Measurements from ENCODE around the gene FBLN2.
A peak's percentile ranks its signal among the peaks of the same experiment; 100 is the strongest.

Gene FBLN2

DNA sequence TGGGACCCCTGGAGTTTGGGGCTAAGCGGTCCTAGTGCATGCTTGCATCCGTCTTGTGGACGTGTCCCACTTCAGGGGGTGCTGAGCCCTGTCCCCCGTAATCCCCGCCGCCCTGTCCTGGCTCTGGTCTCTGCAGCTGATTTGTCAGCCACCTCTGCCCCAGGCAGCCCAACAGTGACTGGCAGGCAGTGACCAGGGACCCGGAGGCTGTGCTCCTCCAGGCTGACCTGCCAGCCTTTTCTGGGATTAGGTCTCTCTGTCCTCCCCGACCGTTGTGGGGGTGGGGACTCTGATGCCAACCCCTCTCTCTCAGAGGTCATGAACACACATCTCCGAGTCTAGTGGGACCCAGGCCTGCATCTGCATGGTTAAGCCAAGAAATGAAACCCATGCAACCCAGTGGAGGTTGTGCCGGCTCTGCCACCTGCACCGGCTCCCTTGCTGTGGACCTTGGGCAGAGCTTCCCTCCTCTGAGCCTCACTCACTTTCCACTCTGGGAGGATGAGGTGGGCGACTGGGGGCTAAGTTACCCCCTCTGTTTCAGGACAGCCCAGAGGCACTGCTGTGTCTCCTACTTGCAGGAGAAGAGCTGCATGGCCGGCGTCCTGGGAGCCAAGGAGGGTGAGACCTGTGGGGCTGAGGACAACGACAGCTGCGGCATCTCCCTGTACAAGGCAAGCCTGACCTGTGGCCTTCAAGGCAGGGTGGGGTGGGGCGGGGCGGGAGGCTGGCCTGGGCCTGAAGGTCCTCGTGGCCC lies 60.2 kb downstream of the FBLN2 start:
- DNase-seq, result no peak

DNA sequence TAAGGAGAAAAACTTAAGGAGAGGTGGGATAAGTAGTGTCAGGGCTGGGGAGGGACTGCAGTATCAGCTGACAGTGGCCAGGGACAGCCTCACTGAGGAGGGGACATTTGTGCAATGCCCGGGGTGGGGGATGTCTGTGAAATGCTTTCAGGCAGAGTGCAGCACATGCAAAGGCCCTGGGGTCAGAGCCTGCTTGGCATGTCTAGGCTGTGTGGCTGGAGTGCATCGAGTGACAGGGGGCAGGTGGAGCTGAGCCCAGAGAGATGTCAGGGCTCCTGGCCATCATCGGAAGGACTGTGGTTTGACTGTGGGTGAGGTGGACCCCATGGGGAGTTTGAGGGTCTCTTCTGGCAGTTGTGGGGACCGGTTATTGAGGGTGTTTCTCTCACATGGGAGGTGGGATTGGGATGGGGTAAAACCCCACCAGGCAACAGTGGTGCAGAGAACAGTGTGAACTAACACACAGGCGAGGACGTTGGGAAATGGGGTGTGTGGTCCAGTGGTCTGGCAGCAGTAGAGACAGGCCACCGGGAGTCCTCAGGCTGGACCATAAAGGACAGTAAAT lies 61.2 kb downstream of the FBLN2 start:
- no peak for DNase-seq

DNA sequence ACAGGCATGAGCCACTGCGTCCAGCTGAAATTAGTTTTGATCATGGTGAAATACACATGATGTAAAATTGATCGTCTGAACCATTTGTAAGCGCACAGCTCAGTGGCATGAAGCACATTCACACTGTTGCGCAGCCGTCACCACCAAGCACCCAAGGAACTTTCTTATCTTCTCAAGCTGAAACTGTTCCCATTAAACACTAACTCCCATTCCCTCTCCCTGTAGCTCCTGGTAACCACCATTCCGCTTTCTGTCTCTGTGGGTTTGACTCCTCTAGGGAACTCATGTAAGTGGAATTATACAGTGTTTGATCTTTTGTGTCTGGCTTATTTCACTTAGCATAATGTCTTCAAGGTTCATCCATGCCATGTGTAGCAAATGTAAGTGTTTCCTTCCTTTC lies 62.3 kb downstream of the FBLN2 start:
- no peak for DNase-seq

DNA sequence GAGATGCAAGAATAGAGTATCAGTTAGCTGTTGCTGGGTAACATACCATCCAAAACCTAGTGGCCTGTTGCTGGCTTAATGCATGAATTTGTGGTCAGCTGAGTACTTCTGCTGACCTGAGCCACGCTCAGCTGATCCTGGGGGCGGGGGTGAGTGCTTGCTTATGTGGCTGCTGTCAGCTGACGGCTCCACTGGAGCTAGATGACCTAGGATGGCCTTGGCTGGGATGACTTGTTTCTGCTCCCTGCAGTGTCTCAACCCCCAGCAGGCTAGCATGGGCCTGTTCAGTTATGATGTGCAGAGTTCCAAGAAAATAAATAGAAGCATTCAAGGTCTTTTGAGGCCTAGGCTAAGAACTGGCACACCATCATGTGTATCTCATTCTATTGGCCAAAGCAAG lies 63.9 kb downstream of the FBLN2 start:
- no peak for DNase-seq

DNA sequence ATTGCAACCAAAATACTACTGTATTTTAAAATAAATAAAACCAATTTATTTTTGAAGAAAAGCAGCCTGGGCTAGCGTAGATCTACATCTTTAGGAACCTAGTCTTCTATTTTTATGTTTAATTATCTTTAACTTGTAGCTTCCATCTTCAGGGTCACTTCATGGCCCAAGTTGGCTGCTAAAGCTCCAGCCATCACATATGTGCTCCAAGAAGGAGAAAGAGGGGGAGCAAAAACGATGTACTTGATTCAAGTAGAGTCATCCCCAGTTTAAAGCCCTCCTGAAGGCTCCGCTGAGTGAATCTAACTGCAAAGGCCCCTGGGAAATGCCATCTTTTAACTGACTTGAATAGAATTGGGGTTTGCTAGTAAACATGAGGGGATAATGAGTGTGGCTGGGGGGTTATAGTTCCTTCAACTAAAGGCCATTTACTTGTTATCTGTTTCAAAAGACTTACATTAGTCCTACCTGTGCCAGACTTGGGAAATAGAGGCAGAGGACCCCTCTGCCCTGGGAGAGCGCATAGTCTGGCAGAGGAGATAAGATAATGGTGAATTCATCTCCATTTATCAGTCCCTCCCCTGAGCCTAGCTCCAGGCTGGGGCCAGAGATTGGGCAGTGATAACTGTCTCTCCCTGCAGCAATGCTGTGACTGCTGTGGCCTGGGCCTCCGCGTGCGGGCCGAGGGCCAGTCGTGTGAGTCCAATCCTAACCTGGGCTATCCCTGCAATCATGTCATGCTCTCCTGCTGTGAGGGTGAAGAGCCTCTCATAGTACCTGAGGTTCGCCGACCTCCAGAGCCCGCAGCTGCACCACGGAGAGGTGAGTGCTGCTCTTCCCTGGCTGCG lies 64.6 kb downstream of the FBLN2 start:
- DNase-seq, result no peak

DNA sequence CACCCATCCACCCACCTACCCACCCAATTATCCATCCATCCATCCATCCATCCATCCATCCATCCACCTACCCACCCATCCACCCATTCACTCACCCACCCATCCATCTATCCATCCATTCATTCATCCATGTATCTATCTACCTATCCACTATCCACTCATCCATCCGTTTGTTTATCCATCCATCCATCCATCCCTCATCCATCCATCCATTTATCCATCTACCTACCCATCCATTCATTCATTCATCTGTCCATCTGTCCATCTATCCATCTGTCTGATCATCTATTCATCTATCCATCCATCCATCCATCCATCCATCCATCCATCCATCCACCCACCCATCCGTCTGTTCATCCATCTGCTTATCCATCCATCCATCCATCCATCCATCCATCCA lies 65.7 kb downstream of the FBLN2 start:
- DNase-seq, result no peak

DNA sequence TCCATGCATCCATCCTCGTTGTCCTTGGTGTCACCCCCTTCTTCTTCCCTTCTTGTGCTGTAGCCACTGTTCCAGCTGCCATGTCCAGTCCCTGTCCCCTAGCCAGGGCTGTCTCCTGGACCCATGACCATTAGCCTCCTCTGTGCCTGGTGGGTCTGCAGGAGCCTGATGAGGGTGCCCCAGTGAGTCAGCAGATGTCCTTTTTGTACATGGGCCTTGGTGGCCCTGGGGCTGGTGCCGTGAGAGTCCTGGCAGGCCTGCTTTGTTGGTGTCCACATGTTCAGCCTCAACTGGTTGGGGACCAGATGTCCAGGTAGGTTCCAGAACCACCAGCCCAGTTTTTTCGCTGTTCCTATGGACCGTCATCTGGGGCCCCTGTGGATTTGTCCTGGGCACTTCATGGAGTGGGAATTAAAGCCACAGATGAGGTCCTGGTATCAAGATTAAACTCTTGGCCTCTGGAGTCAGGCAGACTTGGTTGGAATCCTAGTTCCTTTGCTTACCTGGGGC lies 66.1 kb downstream of the FBLN2 start:
- no peak for DNase-seq

DNA sequence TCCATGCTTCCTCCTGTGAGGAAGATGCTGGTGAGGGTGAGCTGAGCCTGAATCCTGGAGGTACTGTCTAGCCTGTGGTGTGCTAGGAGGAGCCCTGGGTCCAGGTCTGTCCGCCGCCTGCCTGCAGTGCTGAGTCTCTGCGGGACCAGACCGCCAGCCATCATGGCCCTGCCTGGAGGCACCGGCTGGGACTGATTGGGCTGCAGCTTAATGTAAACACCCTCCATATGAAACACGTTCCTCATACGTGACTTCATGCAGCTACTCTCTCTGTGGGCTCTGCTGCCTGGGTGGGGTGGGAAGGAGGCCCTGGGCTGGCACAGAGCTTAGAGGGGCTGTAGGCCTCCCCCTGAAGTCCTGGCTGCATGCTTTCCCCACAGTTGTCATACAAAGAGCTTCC lies 67.4 kb downstream of the FBLN2 start:
- no peak for DNase-seq

DNA sequence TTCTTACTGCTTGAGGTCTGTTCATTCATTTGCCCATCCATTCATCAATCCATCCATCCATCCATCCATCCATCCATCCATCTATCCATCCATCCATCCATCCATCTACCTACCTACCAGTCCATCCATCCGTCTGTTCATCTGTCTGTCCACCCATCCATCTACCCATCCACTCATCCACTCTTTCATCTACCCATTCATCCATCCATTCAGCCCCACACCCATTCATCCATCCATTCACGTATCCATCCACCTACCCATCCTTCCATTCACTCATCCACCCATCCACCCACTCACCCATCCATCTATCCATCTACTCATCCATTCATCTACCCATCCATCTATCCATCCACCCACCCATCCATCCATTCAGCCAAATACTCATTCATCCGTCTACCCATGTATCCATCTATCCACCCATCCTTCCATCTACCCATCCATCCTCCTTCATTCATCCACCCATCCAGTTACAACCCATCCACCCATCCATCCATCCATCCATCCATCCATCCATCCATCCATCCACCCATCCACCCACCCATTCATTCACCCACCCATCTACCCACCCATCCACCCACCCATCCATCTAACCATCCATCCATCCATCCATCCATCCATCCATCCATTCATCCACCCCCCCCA lies 68.3 kb downstream of the FBLN2 start:
- no peak for DNase-seq

DNA sequence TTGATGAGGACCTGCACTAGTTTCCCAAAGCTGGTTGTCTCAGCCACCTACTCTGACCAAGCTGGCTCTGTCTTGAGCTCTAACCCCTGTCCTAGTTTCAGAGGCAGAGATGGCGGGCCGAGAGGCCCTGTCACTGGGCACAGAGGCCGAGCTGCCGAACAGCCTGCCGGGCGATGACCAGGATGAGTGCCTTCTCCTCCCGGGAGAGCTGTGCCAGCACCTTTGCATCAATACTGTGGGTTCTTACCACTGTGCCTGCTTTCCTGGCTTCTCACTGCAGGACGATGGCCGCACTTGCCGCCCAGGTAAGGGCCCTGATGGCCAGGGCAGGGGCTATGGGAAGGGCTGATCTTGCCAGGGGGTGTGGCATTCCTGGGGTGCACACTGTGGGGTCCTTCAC lies 69.1 kb downstream of the FBLN2 start:
- no peak for DNase-seq

DNA sequence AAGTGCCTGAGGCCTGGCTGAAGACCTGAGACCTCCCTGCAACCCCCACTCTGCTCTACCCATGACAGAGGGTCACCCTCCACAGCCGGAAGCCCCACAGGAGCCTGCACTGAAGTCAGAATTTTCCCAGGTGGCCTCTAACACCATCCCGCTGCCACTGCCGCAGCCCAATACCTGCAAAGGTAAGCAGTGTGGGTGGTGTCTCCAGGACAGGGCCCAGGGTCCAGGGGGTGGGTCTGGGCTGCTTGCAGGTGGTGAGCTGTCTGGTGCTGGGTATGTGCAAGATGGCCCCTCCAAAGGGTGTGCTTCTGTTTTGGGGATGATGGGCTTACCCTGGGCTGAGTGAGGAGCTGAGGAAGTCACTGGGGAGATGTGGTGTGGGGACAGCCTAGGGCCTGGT lies 69.9 kb downstream of the FBLN2 start:
- DNase-seq, result no peak

DNA sequence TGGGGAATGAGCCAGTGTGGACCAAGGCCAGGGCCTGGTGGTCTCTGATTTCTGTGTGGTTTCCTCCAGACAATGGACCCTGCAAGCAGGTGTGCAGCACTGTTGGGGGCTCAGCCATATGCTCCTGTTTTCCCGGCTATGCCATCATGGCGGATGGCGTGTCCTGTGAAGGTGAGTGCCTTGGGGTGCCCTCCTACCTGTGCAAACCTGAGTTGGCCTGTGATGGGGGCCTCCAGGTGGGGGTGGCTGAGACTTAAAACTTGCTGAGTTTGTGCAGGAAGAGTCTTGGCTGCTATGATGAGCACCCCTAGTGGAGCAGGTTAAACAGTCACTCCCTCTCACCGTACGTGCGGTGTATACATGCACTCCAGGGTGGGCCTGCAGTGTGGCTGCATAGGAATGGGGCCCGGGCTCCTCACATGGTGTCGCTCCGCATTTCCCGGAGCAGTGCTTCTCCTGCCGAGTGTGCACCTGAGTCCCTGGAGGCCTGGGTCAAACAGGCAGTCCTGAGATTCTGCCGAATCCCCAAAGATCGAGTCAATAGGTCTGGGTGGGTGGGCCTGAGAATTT lies 70.8 kb downstream of the FBLN2 start:
- DNase-seq, result no peak

DNA sequence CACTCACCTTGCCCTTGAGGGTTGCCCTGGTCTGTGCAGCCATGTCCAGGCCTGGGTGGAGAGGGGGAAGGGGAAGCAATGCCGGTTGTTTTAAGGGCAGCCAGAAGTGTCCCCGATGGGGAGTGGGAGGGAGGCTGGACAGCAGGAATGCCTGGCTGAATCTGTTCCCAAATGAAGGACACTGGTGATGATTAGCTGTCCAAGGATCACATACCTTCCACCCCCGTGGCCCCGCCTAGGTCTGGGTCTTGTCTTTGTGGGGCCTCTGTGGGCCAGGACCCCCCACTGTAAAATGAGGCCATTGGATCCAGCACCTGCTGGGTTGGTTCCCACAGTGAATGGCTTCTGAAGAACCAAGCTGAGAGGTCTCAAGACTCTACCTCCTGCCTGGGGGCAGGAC lies 71.4 kb downstream of the FBLN2 start:
- DNase-seq, result no peak

DNA sequence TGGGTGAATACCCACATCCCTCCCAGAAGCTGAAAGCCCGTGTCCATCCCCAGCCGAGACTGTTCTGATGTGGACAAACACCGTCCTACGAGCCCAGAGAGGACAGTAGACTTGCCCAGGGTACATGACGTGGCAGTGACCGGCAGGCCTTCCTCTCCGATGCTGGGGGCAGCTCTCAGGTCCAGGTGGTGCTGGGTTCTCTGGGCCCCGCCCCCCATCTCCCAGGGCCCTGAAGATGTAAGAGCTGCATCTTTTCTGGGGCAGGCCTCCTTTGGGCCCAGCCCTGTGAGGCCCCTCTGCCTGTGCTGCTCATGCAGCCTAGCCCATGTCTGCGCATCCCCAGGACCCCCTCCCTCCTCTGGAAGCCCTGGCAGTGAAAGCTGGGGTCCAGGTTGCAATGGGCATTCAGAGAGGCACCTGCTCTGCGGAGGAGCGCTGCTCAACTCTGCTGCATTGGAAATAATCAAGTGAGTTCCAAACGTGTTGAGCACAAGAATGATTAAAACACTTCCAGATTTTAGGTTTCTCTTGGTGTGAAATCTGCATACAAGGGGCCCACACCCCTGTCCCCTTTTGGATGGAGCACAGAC lies 71.9 kb downstream of the FBLN2 start:
- no peak for DNase-seq

DNA sequence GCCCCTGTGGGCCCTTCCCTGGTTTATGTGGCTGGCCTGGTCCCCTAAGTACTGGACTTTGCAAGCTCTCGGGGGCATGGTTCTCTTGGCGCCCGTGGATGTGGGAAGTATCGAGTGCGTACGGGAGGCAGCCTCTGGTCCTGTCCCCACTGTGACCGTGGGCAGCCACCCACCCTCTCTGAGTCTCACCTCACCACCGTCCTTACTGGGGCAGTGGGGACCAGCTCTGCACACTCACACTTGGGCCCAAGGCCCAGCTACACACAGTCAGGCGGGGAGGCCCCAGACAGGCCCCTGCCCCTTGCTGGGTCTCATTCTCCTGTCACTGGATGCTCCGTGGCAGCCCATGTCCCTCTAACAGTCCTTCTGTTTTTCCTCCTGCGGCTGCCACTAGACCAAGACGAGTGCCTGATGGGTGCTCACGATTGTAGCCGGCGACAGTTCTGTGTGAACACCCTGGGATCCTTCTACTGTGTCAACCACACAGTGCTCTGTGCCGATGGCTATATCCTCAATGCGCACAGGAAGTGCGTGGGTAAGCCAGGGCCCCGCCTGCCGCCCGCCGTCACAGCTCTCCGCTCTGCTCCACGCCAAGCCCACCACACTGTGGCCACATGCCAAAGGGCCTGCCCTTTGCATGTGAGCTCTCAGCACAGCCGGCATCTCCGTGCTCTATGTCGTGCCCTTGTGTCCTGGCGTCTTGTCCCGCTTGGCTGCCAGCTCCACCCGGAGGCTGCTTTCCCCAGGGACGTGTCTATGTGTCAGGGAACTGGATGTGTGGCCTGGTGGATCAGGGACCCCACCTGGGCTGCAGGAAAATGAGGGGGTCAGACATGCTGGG lies 72.7 kb downstream of the FBLN2 start:
- peak; percentile 69 for DNase-seq

DNA sequence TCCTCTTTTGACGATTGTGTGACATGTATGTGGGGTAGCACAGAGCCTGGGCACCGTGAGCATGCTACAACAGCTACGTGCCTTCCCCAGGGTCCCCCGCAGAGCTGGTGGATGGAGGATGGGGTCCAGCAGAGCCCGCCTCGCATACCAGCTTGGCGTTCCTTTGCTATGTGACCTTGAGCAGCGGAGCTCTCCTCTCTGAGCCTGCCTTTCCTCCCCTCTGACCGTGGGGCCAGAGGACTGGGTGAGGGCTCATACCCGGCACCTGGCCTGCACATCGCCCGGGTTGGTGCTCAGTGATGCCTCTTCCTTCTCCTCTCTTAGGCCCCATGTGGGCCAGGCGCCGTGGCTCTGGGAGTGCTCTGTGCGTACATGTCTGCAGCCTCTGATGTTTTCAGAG lies 73.4 kb downstream of the FBLN2 start:
- DNase-seq, result no peak

DNA sequence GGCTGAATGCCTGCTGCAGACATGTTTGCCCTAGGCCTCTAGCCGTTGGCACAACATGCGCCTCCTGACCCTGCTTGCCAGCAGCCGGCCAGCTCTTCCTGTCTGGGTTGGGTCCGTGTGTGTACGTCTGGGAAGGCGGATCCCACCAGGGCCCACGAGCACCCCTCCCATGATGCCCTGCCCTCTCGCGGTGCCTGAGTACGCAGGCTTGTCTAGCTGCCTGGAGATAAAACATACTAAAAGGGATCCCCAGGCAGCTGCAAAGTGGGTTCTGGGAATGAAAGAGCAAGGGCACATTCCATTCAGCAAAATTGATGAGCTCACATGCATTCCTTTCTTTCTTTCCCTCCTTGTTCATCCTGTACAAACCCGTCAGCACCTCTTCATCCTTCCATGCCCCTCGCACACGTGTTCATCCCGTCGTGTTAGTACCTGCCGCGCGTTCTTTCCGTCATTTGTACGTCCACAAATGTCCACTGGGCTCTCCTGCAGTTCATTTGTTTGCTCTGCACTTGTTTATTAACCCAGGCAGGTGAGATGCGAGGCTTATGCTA lies 74.3 kb downstream of the FBLN2 start:
- DNase-seq, result no peak

DNA sequence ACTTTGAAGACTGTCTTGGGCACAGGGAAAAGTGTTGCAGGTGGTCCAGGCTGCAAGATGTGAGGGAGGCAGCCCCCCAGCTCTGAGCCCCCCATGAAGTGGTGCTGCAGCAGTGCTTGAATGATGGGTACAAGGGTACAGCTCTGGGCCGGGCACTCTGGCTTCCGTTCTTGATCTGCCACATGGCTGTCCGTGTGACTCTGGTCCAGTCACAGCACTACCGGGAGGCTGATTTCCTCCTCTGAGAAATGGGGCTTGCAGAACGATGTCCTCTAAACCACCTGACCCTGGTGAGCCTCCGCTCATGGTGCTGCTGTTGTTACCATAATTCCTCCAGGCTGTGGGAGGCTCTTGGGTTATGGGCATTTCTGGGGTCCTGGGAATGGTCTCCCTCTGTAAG lies 75.1 kb downstream of the FBLN2 start:
- no peak for DNase-seq

DNA sequence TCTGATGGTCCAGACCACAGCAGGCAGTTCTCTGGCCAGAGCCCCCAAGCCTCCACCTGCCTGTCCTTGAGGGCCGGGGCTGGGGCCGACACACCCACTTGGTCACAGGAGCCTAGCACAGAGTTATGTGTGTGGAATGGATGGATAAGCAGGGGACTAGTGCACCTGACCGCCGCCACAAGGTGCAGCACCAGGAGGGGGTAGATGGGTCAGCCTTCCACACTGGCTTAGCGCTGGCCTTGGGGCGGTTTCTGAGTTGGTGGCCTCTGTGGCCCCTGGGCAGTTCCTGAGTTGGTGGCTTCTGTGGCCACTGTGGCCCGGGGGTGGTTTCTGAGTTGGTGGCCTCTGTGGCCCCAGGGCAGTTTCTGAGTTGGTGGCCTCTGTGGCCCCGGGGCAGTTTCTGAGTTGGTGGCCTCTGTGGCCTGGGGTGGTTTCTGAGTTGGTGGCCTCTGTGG lies 75.8 kb downstream of the FBLN2 start:
- DNase-seq, result no peak

DNA sequence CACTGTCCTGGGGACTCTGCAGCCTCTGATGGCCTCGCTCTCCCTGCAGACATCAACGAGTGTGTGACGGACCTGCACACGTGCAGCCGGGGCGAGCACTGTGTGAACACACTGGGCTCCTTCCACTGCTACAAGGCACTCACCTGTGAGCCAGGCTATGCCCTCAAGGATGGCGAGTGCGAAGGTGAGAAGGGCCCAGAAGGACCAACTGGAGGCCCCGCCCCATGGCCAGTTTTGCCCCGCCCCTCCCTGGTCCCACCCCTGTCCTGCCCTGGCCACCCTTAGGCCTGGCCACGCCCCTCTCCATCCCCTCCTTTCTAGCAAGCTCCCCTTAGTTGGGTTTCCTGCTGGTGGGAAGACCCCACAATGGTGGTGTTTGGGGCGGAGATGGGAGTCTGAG lies 77.5 kb downstream of the FBLN2 start:
- no peak for DNase-seq

DNA sequence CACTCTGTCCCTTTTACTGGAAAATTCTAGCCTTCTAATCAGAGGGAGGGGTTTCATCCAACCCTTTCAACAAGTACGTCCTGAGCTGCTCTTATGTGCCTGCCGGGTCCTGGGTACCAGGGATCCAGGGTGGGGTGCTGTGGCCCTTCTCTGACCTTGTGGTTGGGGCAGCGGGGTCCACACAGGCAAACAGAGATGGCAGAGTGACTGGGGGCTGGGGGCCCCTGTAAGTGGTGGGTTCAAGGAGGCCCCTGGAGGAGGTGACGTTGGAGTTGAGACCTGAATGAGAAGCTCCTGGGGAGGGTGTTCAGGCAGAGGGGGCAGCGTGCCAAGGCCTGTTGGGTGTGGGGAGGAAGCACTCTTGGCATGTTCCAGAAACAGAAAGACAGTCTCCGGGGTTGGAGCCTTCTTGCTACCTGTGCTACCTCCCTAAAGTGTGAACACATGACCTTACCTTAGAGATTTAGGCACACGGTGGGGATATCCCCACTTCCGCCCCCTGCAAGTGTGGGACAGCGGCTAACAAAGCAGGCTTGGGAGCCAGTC lies 78.1 kb downstream of the FBLN2 start:
- DNase-seq, result no peak

All from activated CD8-positive, alpha-beta memory T cell treated with anti-CD3 and anti-CD28 coated beads for 24 hours (primary cell).